ENCODE measurements around the gene ZC3H7B. TPM values are rescaled to one million over a fixed set of nuclear protein-coding genes. Genes with fewer than 3 reads are reported as not detected.

Gene ZC3H7B
- total RNA-seq, 1 experiment from 2014 or later: 42.0 TPM

DNA sequence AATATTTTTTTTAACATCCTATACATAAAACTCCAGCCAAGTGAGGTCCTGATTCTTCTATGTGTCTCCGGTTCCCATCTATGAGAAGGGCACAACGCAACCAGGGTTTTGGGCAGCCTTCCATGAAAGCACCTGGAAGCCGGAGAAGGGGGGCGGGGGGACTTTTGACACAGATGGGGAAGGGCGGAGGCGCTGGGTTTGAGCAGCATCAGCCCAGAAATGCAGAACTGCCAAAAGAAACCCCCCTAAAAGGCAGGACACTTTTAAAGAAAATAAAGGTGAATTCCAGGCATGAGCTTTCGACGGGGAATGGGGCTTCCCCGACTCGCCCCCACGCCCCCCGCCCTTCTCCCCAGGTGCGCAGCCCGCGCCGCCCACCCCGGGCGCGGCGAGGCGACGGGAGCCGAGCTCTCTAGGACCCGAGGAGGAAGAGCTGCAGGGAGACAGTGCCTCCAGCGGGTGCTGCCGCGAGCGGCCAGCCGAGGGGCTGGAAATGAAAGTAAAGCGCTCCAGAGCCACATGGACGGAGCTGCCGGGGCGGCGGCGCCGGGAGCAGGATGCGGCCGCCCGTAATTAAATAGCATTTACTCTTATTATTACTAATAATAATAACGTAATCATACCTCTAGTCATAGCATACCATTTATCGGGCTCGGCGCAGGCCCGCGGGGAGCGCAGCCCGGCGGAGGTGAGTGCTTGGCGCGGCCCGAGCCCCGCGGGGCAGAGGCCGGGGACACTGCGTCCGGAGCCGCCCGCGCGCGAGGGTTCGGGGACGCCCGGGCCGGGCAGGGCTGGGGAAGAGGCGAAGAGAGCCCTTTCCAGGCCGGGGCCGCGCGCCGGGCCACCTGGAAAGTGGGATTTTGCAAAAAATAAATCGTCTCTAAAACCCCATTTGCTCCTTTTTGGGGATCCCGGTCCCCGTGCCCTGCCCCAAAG lies at the start of gene ZC3H7B (continued):
- peak; percentile 42 for TF ChIP-seq TCF7L2 (IDR thresholded peaks at IDR 0.05; ENCODE audit: borderline replicate concordance, extremely low read depth, insufficient read depth, insufficient read length)

DNA sequence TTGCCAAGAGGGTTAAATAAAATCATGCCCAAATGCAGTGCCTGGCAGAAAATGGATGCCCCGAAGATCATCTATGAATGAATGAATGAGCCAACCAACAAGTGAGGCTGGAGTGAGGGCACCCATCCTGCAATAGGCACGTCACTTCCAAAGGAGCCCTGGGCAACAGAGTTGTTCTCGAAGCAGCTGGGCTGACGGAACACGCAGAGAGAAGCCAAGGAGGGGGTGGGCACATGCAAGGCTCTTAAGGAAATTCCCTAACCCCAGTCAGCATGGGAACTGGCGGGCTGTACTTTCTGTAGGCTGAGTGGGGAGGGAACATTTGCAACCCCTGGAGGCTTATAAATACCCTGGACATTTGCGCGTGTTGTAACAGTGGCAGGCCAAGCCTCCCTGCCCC lies 49.0 kb upstream of the ZC3H7B start:
- POLR2A ChIA-PET: interaction anchor here (1.3 kb wide), 1 partner anchor 9 kb away, joined by 3 read pairs; no protein-coding TSS in a partner anchor
- Histone ChIP-seq H3K27me3 (ENCODE audit: insufficient read depth, low read length) (no peaks in the 10 kb centered on the region), H3K27ac (ENCODE audit: low read depth, low read length) (no peak overlapping the region), H2AFZ (ENCODE audit: low read depth, low read length, poor library complexity, severe bottlenecking) (no peak overlapping the region), H3K9ac (ENCODE audit: low read length) (no peak overlapping the region), H3K9me2 (ENCODE audit: insufficient read depth) (no peaks in the 10 kb centered on the region), H4K20me1 (ENCODE audit: insufficient read depth) (no peaks in the 10 kb centered on the region), H3K79me2 (ENCODE audit: insufficient read depth, low read length) (peaks cover 7% of the 10 kb centered on the region; the same call in 1 of the 2 replicates), H3K4me2 (ENCODE audit: low read length) (no peak overlapping the region), H3K4me3 (replicated peaks in 1 of 2; ENCODE audit: low read depth in 1 of 2, low read length in 2 of 2) (no peak overlapping the region), H3K9me3 (ENCODE audit: control insufficient read depth in 1 of 2, insufficient read depth in 1 of 2, low read depth in 1 of 2, low read length in 2 of 2) (no peaks in the 10 kb centered on the region), H3K36me3 (ENCODE audit: control insufficient read depth in 1 of 2, insufficient read depth in 2 of 2, low read length in 2 of 2) (peaks cover 57 to 73% of the 10 kb centered on the region in 2 experiments), H3K4me1 (ENCODE audit: control insufficient read depth in 1 of 2, insufficient read depth in 2 of 2, low read length in 2 of 2) (no peaks in the 10 kb centered on the region)
- TF ChIP-seq ELF1 (IDR thresholded peaks at IDR 0.05; ENCODE audit: borderline replicate concordance, low read depth): no peak
- no peak for TF ChIP-seq SP1 (IDR thresholded peaks at IDR 0.05; ENCODE audit: low read depth)
- TF ChIP-seq, protein P1, sequence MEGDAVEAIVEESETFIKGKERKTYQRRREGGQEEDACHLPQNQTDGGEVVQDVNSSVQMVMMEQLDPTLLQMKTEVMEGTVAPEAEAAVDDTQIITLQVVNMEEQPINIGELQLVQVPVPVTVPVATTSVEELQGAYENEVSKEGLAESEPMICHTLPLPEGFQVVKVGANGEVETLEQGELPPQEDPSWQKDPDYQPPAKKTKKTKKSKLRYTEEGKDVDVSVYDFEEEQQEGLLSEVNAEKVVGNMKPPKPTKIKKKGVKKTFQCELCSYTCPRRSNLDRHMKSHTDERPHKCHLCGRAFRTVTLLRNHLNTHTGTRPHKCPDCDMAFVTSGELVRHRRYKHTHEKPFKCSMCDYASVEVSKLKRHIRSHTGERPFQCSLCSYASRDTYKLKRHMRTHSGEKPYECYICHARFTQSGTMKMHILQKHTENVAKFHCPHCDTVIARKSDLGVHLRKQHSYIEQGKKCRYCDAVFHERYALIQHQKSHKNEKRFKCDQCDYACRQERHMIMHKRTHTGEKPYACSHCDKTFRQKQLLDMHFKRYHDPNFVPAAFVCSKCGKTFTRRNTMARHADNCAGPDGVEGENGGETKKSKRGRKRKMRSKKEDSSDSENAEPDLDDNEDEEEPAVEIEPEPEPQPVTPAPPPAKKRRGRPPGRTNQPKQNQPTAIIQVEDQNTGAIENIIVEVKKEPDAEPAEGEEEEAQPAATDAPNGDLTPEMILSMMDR (IDR thresholded peaks at IDR 0.05 in 2 of 3, conservative IDR thresholded peaks at IDR 0.05 in 1 of 3; ENCODE audit: borderline replicate concordance in 1 of 3, insufficient read depth in 1 of 3, low read depth in 2 of 3, low read length in 2 of 3): no peak
- RAD21 ChIA-PET (ENCODE audit: low non-redundant PET in 1 of 2, low total read pairs in 2 of 2, uncharacterized antibody in 2 of 2, unreplicated experiment in 2 of 2): no interaction called here
- BruUV-seq (replicated peaks): no TSS peak
- no peak for DNase-seq (ENCODE audit: low read depth, low spot score)
- ATAC-seq: no peak
- CTCF ChIA-PET: no interaction called here
- intact Hi-C loops (cut with micrococcal nuclease): no loop called here

Data from HCT116 (cell line).